Progenitor cell of endocrine pancreas (in vitro differentiated cells): Measurements from ENCODE around the gene ABAT. TPM values are rescaled to one million over a fixed set of nuclear protein-coding genes. Genes with fewer than 3 reads are reported as not detected.

ENCODE experiments used
- DNase-seq: peaks from one replicate; pipeline ENCODE4 v3.0.0; 2021; ENCODE audit warnings: low spot score; ENCODE audit not compliant: unreplicated experiment
- H3K27ac Mint-ChIP-seq: 2 replicates; pipeline ENCODE4 v1.8.0; 2021; ENCODE audit warnings: mild to moderate bottlenecking, moderate library complexity, mixed read lengths
- H3K27me3 Mint-ChIP-seq: 2 replicates; pipeline ENCODE4 v1.8.0; 2021; ENCODE audit warnings: mixed read lengths
- H3K36me3 Mint-ChIP-seq: 2 replicates; pipeline ENCODE4 v1.8.0; 2022; ENCODE audit warnings: mixed read lengths; ENCODE audit not compliant: insufficient read depth
- H3K4me1 Mint-ChIP-seq: 2 replicates; pipeline ENCODE4 v1.8.0; 2021; ENCODE audit warnings: low read depth, mixed read lengths
- H3K4me3 Mint-ChIP-seq: 2 replicates; pipeline ENCODE4 v1.8.0; 2021; ENCODE audit warnings: low read depth, mild to moderate bottlenecking, moderate library complexity, mixed read lengths
- H3K9me3 Mint-ChIP-seq: 2 replicates; pipeline ENCODE4 v1.8.0; 2021; ENCODE audit warnings: low read depth, mixed read lengths
- CTCF ChIP-seq: fragments of 200-600 bp; sonication (generic); IDR thresholded peaks from one replicate; pipeline ENCODE4 v1.5.0; 2021; ENCODE audit warnings: antibody characterized with exemption, mild to moderate bottlenecking; ENCODE audit not compliant: unreplicated experiment
- total RNA-seq: library from RNA; stranded (reverse); gene quantifications from 2 replicates; pipeline ENCODE4 v1.2.1, GENCODE V29; 2021

The ABAT gene
- total RNA-seq, 1 donor from 2014 or later = 24.7 TPM

GRCh38 chr16:8714174-8714573 is 39.8 kb downstream of the ABAT start:
- no peak overlapping the region for H3K4me3 Mint-ChIP-seq
- no peak overlapping the region for H3K27ac Mint-ChIP-seq
- no peak for DNase-seq
- no peak for TF ChIP-seq CTCF
- H3K9me3 Mint-ChIP-seq = no peaks in the 10 kb centered on the region
- H3K36me3 Mint-ChIP-seq = peaks cover 5% of the 10 kb centered on the region
- no peaks in the 10 kb centered on the region for H3K27me3 Mint-ChIP-seq
- H3K4me1 Mint-ChIP-seq = peaks cover 3% of the 10 kb centered on the region

GRCh38 chr16:8714807-8715206 is 40.4 kb downstream of the ABAT start:
- DNase-seq = no peak
- no peak for TF ChIP-seq CTCF
- peaks cover 5% of the 10 kb centered on the region for H3K36me3 Mint-ChIP-seq
- H3K27me3 Mint-ChIP-seq = no peaks in the 10 kb centered on the region
- H3K4me1 Mint-ChIP-seq = peaks cover 3% of the 10 kb centered on the region
- no peak overlapping the region for H3K27ac Mint-ChIP-seq
- H3K9me3 Mint-ChIP-seq = no peaks in the 10 kb centered on the region
- H3K4me3 Mint-ChIP-seq = no peak overlapping the region

- no peak for DNase-seq
- Mint-ChIP-seq H3K4me3 (no peak overlapping the region), H3K27ac (no peak overlapping the region), H3K27me3 (no peaks in the 10 kb centered on the region), H3K9me3 (no peaks in the 10 kb centered on the region), H3K4me1 (peaks cover 3% of the 10 kb centered on the region), H3K36me3 (peaks cover 5% of the 10 kb centered on the region)
- TF ChIP-seq CTCF = no peak
Observed at GRCh38 chr16:8716052-8716451, 41.6 kb downstream of the ABAT start.

- H3K4me3 Mint-ChIP-seq = no peak overlapping the region
- H3K4me1 Mint-ChIP-seq = peaks cover 3% of the 10 kb centered on the region
- no peaks in the 10 kb centered on the region for H3K27me3 Mint-ChIP-seq
- H3K36me3 Mint-ChIP-seq = peaks cover 3% of the 10 kb centered on the region
- TF ChIP-seq CTCF = no peak
- DNase-seq = no peak
- H3K9me3 Mint-ChIP-seq = no peaks in the 10 kb centered on the region
- H3K27ac Mint-ChIP-seq = no peak overlapping the region
Observed at GRCh38 chr16:8716592-8716991, 42.2 kb downstream of the ABAT start.

- no peak overlapping the region for H3K27ac Mint-ChIP-seq
- TF ChIP-seq CTCF = no peak
Observed at GRCh38 chr16:8717469-8717868, 43.1 kb downstream of the ABAT start.

More at GRCh38 chr16:8717469-8717868, 43.1 kb downstream of the ABAT start:
- Mint-ChIP-seq H3K9me3 (no peaks in the 10 kb centered on the region), H3K4me3 (no peak overlapping the region), H3K4me1 (peaks cover 4% of the 10 kb centered on the region), H3K27me3 (no peaks in the 10 kb centered on the region), H3K36me3 (peaks cover 3% of the 10 kb centered on the region)
- DNase-seq = no peak
